Measurements from ENCODE around the gene ZBED6. TPM values are rescaled to one million over a fixed set of nuclear protein-coding genes. Genes with fewer than 3 reads are reported as not detected.
"Not testable (repeated sequence)": the region's sequence is repeated elsewhere in the genome, so short reads cannot be mapped to it uniquely, and the experiment has no call there.

Gene ZBED6
- total RNA-seq, 1 experiment from 2014 or later, result 3.6 TPM

DNA sequence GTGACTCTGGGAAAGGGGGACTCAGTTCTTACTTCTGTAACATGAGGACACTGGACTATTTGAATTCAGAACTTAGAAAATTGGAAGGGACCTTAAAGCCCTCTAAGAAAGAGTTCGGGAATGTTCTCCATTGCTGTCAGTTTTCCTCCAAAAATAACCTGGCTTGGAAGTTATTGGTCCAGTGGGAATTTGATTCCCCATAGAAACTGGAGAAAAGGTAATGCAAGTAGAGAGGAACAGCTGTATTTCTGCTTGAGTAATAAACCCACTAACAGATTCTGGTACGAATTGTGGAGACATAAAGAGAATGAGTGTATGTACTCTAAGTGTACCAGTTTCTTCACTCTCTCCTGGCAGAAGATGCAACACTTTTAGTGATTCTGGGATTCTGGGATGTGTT is 1.8 kb downstream of the ZBED6 start:
- peaks cover 10% of the 10 kb centered on the region for H3K36me3 ChIP-seq (replicated peaks; ENCODE audit: control insufficient read depth, insufficient read depth, low read length)
- H3K27me3 ChIP-seq (ENCODE audit: control insufficient read depth, insufficient read depth, low read length), result no peaks in the 10 kb centered on the region
- no peak overlapping the region for H3K4me3 ChIP-seq (ENCODE audit: insufficient read depth, low read depth, low read length)
- no peak for DNase-seq

DNA sequence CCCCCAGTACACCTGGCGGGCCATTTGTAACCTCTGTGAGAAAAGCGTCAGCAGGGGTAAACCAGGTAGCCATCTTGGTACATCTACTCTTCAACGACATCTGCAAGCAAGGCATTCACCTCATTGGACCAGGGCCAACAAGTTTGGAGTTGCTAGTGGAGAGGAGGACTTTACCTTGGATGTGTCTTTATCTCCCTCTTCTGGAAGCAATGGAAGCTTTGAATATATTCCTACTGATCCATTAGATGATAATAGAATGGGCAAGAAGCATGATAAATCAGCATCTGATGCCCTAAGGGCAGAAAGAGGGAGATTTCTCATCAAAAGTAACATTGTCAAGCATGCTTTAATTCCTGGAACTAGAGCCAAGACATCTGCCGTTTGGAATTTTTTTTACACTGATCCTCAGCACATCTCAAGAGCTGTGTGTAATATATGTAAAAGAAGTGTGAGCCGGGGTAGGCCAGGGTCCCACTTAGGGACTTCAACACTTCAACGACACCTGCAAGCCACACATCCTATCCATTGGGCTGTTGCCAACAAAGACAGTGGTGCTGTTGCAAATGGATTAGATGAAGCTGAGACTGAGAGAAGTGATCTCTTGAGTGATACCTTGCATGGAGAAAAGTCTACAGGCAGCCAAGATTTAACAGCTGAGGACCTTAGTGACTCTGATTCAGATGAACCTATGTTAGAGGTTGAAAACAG is 2.7 kb downstream of the ZBED6 start:
- peaks cover 10% of the 10 kb centered on the region for H3K36me3 ChIP-seq (replicated peaks; ENCODE audit: control insufficient read depth, insufficient read depth, low read length)
- no peak overlapping the region for H3K4me3 ChIP-seq (ENCODE audit: insufficient read depth, low read depth, low read length)
- no peaks in the 10 kb centered on the region for H3K27me3 ChIP-seq (ENCODE audit: control insufficient read depth, insufficient read depth, low read length)
- DNase-seq, result no peak

DNA sequence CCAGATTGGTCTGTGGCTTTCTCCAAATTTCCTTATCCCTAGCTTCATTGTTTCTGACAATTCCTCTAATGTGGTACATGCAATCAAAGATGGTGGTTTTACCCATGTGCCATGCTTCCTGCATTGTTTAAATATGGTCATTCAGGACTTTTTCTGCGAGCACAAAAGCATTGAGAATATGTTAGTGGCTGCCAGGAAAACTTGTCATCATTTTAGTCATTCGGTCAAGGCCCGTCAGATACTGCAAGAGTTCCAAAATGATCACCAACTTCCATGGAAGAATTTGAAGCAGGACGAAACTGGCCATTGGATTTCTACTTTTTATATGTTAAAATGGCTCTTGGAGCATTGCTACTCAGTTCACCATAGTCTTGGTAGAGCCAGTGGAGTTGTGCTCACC is 3.7 kb downstream of the ZBED6 start:
- no peak for DNase-seq
- peaks cover 10% of the 10 kb centered on the region for H3K36me3 ChIP-seq (replicated peaks; ENCODE audit: control insufficient read depth, insufficient read depth, low read length)
- H3K27me3 ChIP-seq (ENCODE audit: control insufficient read depth, insufficient read depth, low read length), result no peaks in the 10 kb centered on the region
- H3K4me3 ChIP-seq (ENCODE audit: insufficient read depth, low read depth, low read length), result no peak overlapping the region

DNA sequence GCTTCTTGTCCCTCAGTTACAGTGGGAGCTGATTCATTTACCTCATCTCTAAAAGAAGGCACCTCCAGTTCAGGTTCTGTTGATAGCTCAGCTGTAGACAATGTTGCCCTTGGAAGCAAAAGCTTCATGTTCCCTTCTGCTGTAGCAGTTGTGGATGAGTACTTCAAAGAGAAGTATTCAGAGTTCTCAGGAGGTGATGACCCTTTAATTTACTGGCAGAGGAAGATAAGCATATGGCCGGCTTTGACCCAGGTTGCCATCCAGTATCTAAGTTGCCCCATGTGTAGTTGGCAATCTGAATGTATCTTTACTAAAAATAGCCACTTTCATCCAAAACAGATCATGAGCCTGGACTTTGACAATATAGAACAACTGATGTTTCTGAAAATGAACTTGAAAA is 4.5 kb downstream of the ZBED6 start:
- Histone ChIP-seq H3K4me3 (ENCODE audit: insufficient read depth, low read depth, low read length) (no peak overlapping the region), H3K27me3 (ENCODE audit: control insufficient read depth, insufficient read depth, low read length) (no peaks in the 10 kb centered on the region), H3K36me3 (replicated peaks; ENCODE audit: control insufficient read depth, insufficient read depth, low read length) (peaks cover 10% of the 10 kb centered on the region)
- no peak for DNase-seq

DNA sequence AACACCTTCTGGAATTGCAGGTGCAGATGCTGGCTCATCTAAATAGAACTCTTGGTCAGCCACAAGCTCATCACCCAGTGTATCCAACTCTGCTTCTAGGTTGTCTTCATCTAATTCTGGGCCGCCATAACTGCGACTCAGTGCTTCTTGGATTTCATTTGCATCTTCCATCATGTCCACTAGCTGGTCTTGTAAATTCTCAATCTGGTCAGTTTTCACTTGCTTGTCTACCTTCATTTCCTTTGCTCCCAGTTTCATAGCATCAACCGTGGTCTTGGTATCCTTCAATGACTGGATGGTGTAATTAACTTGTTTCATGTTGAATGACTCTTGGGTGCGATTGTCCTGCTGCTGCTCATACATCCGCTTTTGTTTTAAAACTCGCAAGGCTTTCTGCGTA is 10.3 kb downstream of the ZBED6 start:
- DNase-seq, result no peak
- Histone ChIP-seq H3K27me3 (ENCODE audit: control insufficient read depth, insufficient read depth, low read length) (no peaks in the 10 kb centered on the region), H3K4me3 (ENCODE audit: insufficient read depth, low read depth, low read length) (no peak overlapping the region), H3K36me3 (replicated peaks; ENCODE audit: control insufficient read depth, insufficient read depth, low read length) (peaks cover 3% of the 10 kb centered on the region)

DNA sequence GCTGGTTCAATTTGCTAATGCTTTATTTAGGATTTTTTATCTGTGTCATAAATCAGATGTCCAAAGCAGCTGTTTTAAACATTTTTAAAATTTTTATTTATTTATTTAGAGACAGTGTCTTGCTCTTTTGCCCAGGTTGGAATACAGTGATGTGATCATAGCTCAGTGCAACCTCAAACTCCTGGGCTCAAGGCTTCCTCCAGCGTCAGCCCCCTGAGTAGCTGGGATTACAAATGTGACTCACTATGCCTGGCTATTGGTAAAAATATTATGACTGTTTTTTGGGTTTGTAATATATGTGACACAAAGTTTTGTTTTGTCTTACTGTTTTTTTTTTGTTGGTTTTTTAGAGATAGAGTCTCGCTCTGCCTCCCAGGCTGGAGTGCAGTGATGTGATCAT is 11.8 kb downstream of the ZBED6 start:
- Histone ChIP-seq H3K27me3 (ENCODE audit: control insufficient read depth, insufficient read depth, low read length) (no peaks in the 10 kb centered on the region), H3K36me3 (replicated peaks; ENCODE audit: control insufficient read depth, insufficient read depth, low read length) (peaks cover 3% of the 10 kb centered on the region), H3K4me3 (ENCODE audit: insufficient read depth, low read depth, low read length) (no peak overlapping the region)
- DNase-seq, result no peak

DNA sequence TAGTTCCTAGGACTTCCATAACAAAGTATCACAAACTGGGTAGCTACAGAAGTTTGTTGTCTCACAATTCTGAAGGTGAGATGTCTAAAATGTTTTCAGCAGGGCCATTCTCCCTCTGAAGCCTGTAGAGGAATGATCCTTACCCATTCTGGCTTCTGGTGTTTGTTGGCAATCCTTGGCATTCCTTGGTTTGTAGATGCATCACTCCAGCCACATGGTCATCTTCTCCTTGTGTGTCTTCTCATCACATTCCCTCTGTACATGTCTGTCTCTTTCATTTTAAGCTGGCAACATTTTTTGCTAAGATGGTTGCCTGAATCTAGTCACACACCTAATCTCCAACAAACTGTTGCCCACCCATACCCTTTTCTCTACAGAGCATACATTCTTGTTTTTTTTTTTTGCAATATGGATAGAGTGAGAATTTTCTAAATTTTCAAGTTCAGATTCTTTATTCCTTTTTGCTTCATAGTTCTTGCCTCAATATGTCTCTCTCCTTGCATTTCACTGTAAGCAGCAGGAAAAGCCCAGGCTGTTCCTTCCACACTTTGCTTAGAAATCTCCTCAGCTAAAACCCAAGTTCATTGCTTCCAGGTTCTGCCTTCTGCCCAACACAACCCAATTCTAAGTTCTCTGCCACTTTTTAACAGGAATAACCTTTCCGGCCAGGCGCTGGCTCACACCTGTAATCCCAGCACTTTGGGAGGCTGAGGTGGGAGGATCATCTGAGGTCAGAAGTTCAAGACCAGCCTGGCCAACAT is 18.3 kb downstream of the ZBED6 start:
- H3K36me3 ChIP-seq (replicated peaks; ENCODE audit: control insufficient read depth, insufficient read depth, low read length), result peaks cover 5% of the 10 kb centered on the region

DNA sequence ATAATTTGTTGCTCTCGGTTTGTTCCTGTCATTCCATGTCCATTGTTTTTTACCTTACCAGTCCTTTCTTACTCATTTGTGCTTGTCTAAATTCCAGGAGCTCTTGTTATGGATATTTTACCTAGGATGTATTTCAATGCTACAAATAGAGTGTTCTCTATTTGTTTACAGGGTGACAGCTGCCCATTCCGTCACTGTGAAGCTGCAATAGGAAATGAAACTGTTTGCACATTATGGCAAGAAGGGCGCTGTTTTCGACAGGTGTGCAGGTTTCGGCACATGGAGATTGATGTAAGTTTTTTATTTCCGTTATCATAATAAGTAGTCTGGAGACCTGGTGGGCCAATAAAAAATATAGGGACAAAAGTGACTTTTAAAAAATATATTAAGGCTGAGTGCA is 23.0 kb downstream of the ZBED6 start:
- DNase-seq, result no peak
- Histone ChIP-seq H3K4me3 (ENCODE audit: insufficient read depth, low read depth, low read length) (no peak overlapping the region), H3K36me3 (replicated peaks; ENCODE audit: control insufficient read depth, insufficient read depth, low read length) (peaks cover 17% of the 10 kb centered on the region), H3K27me3 (ENCODE audit: control insufficient read depth, insufficient read depth, low read length) (no peaks in the 10 kb centered on the region)

More for the DNA sequence above, 18.3 kb downstream of the ZBED6 start:
- Histone ChIP-seq H3K27me3 (ENCODE audit: control insufficient read depth, insufficient read depth, low read length) (no peaks in the 10 kb centered on the region), H3K4me3 (ENCODE audit: insufficient read depth, low read depth, low read length) (no peak overlapping the region)
- DNase-seq, result no peak

DNA sequence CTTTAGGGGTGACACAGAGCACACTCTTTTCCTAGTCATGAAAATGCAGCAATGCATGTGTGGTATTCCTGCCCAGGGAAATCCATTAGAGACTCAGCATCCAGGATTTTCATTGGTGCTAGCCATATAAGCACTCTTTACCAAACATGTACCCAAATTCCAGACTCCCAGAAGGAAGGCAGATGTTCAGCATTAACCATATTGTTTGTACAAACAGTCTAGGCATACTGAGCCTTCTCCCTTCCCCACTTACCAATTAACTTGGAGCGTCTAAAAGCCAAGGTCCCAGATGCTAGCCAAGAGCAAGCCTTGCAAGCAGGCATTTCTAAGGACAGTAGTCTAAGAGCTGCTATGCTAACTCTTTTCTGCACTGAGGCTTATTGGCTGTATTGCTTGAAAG is 27.9 kb downstream of the ZBED6 start:
- peaks cover 15% of the 10 kb centered on the region for H3K36me3 ChIP-seq (replicated peaks; ENCODE audit: control insufficient read depth, insufficient read depth, low read length)
- H3K27me3 ChIP-seq (ENCODE audit: control insufficient read depth, insufficient read depth, low read length), result no peaks in the 10 kb centered on the region
- no peak overlapping the region for H3K4me3 ChIP-seq (ENCODE audit: insufficient read depth, low read depth, low read length)
- DNase-seq, result no peak

DNA sequence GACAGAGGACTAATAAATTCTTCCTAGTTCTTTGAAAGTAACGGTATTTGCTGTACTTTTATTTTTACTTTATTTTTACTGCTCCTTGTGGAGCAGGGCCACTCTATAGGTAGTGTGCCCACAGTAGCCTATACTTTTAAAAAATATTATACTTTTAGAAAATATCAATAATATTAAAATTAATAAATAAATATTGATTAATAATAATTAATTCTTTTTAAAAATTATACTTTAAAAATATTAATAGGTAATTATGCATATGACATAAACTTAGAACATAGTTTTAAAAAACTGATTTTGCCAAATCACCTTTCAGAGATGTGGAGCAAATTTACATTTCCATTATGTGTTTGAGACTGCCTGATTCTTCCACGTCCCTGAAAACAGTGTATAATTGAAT is 30.8 kb downstream of the ZBED6 start:
- DNase-seq, result no peak
- no peaks in the 10 kb centered on the region for H3K27me3 ChIP-seq (ENCODE audit: control insufficient read depth, insufficient read depth, low read length)
- peaks cover 13% of the 10 kb centered on the region for H3K36me3 ChIP-seq (replicated peaks; ENCODE audit: control insufficient read depth, insufficient read depth, low read length)
- no peak overlapping the region for H3K4me3 ChIP-seq (ENCODE audit: insufficient read depth, low read depth, low read length)

DNA sequence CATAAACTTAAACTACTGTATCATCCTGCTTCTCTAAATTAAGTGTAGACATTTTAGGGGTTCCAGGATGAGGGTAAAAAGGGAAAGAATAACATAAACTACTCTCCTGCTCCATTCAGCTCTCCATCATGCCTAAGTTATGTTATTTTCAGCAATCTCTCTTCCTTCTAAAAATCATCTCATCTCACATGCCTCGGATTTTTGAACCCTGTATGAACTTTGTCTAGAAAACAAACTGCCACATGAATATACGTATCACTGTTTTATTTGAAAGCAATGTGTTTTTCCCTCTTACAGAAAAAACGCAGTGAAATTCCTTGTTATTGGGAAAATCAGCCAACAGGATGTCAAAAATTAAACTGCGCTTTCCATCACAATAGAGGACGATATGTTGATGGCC is 32.6 kb downstream of the ZBED6 start:
- no peaks in the 10 kb centered on the region for H3K27me3 ChIP-seq (ENCODE audit: control insufficient read depth, insufficient read depth, low read length)
- no peak for DNase-seq
- peaks cover 16% of the 10 kb centered on the region for H3K36me3 ChIP-seq (replicated peaks; ENCODE audit: control insufficient read depth, insufficient read depth, low read length)
- H3K4me3 ChIP-seq (ENCODE audit: insufficient read depth, low read depth, low read length), result no peak overlapping the region

DNA sequence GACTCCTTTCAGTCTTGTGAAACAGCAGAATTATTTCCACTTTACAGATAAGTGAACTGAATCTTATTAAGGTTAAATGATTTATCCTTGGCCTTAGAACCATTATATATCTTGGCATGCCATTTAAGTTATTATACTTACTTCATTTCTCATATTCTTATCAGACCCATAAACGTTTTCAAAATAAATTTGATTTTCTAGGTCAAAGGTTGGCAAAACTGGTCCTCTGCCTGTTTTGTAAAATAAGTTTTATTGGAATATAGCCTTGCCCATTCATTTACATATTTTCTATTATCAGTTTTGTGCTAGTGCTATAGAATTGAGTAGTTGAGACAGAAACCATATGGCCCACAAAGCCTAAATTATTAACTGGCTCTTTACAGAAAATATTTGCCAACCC is 33.1 kb downstream of the ZBED6 start:
- no peak overlapping the region for H3K4me3 ChIP-seq (ENCODE audit: insufficient read depth, low read depth, low read length)
- H3K36me3 ChIP-seq (replicated peaks; ENCODE audit: control insufficient read depth, insufficient read depth, low read length), result peaks cover 12% of the 10 kb centered on the region
- H3K27me3 ChIP-seq (ENCODE audit: control insufficient read depth, insufficient read depth, low read length), result no peaks in the 10 kb centered on the region
- no peak for DNase-seq

DNA sequence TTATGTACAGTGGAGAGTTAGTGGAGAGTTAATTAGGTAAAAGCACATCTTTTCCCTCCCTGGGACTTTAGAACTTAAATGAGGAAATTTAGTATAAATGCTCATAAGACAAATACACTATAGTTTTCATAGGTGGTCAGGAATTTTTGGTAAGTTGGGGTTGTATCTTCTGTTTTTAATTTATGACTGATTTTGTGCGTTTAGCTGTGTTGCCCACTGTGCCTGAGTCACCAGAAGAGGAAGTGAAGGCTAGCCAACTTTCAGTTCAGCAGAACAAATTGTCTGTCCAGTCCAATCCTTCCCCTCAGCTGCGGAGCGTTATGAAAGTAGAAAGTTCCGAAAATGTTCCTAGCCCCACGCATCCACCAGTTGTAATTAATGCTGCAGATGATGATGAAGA is 33.8 kb downstream of the ZBED6 start:
- peaks cover 16% of the 10 kb centered on the region for H3K36me3 ChIP-seq (replicated peaks; ENCODE audit: control insufficient read depth, insufficient read depth, low read length)
- H3K4me3 ChIP-seq (ENCODE audit: insufficient read depth, low read depth, low read length); H3K27me3 ChIP-seq (ENCODE audit: control insufficient read depth, insufficient read depth, low read length); DNase-seq: not testable (repeated sequence)

DNA sequence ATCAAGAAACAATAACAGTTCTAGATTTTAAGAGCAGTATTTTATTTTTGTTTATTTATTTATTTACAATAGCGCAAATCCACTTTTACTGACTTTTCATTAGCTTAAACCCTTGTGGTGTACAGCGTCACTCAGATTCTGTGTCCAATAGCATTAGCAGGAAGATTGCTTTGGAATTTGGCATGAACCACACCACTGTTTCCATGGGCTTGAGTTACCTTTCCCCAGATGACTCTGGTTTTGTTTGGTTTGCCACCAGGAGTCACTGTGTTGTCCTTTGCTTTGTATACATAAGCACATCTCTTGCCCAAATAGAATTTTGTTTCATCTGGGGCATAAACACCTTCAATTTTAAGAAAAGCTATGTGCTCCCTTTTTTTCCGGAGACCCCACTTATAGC is 40.1 kb downstream of the ZBED6 start:
- no peaks in the 10 kb centered on the region for H3K27me3 ChIP-seq (ENCODE audit: control insufficient read depth, insufficient read depth, low read length)
- DNase-seq, result no peak
- peaks cover 26% of the 10 kb centered on the region for H3K36me3 ChIP-seq (replicated peaks; ENCODE audit: control insufficient read depth, insufficient read depth, low read length)
- no peak overlapping the region for H3K4me3 ChIP-seq (ENCODE audit: insufficient read depth, low read depth, low read length)

DNA sequence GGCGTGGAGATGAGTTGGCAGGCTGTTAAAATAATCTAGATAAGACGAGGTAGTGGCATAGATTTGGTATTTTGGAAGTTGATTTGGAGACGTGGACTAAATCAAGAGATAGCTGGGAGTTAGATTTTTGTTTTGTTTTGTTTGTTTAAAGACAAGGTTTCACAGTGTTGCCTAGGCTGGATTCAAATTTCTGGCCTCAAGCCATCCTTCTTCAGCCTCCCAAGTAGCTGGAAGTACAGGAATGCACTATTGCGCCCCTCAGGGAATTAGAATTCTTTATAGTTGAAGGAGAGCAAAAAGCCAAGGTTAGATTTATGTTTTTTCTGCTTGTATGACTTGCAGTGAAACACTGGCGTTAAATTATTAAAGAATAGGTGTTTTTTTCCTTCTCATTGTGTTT is 43.7 kb downstream of the ZBED6 start:
- no peaks in the 10 kb centered on the region for H3K27me3 ChIP-seq (ENCODE audit: control insufficient read depth, insufficient read depth, low read length)
- no peak for DNase-seq
- H3K4me3 ChIP-seq (ENCODE audit: insufficient read depth, low read depth, low read length), result no peak overlapping the region
- H3K36me3 ChIP-seq (replicated peaks; ENCODE audit: control insufficient read depth, insufficient read depth, low read length), result peaks cover 22% of the 10 kb centered on the region
